K562 (cell line): ENCODE data around the gene SUMO3. TPM values are rescaled to one million over a fixed set of nuclear protein-coding genes. Genes with fewer than 3 reads are reported as not detected.
A peak's percentile ranks its signal among the peaks of the same experiment; 100 is the strongest.

Experiments used
- FOXK1 ChIP-seq: sonication (generic); formaldehyde crosslinking; IDR thresholded peaks from 2 replicates; pipeline ENCODE4 v1.8.0; 2022; ENCODE audit warnings: missing genetic modification reagents, mild to moderate bottlenecking, borderline replicate concordance
- HDAC8 ChIP-seq: fragments of 450-650 bp; IDR thresholded peaks from 2 replicates; pipeline ENCODE4 v1.6.1; 2016; ENCODE audit warnings: mild to moderate bottlenecking, missing genetic modification characterization, moderate library complexity, missing compliant biosample characterization
- JUN ChIP-seq, 2 experiments: sonication (generic) in 1 of 2; formaldehyde crosslinking in 1 of 2; IDR thresholded peaks; 2 replicates each; pipeline versions ENCODE4 v1.6.1 to v1.8.0; 2012 to 2022; ENCODE audit warnings: borderline replicate concordance in 2 of 2, mild to moderate bottlenecking in 2 of 2, improper control_type of control experiment in 1 of 2, low read depth in 1 of 2, low read length in 1 of 2, missing genetic modification reagents in 1 of 2
- KLF1 ChIP-seq: fragments of 450-650 bp; IDR thresholded peaks from 2 replicates; pipeline ENCODE4 v1.6.1; 2016; ENCODE audit warnings: missing genetic modification characterization, missing compliant biosample characterization
- NRF1 ChIP-seq, 2 experiments: fragments of 450-650 bp; IDR thresholded peaks in 1 of 2; conservative IDR thresholded peaks in 1 of 2; 2 replicates each; pipeline ENCODE4 v1.6.1; 2014; ENCODE audit warnings: mild to moderate bottlenecking in 2 of 2
- OTX1 ChIP-seq: fragments of 450-650 bp; formaldehyde crosslinking; IDR thresholded peaks from 2 replicates; pipeline ENCODE4 v1.4.0; 2022; ENCODE audit warnings: mild to moderate bottlenecking
- RCOR1 ChIP-seq, 2 experiments: IDR thresholded peaks; 2 replicates each; pipeline ENCODE4 v1.6.1; 2012; ENCODE audit warnings: low read depth in 2 of 2, low read length in 2 of 2, borderline replicate concordance in 1 of 2, improper control_type of control experiment in 1 of 2
- SOX6 ChIP-seq: fragments of 450-650 bp; IDR thresholded peaks from 2 replicates; pipeline ENCODE4 v1.6.1; 2014; ENCODE audit warnings: mild to moderate bottlenecking
- SRSF7 ChIP-seq: fragments of 200-400 bp; formaldehyde crosslinking; optimal IDR thresholded peaks from 2 replicates; pipeline ENCODE3; 2017; ENCODE audit warnings: mild to moderate bottlenecking, low read depth, low read length
- ZNF212 ChIP-seq: fragments of 450-650 bp; formaldehyde crosslinking; IDR thresholded peaks from 2 replicates; pipeline ENCODE4 v1.4.0; 2020; ENCODE audit warnings: mild to moderate bottlenecking
- polyA plus RNA-seq, 8 experiments: library from polyadenylated mRNA; depleted of rRNA in 4 of 8; stranded (reverse) in 5 of 8; unstranded in 3 of 8; fragments of >200 nt; fragmentation: Nextera tagmentation in 2 of 8; fragmentation: Illumina TruSeq in 1 of 8; extraction: Ambion mirVana in 2 of 8; extraction: Trizol in 1 of 8; gene quantifications; 2 replicates each; pipeline versions ENCODE4 v1.2.1 to v1.2.3, GENCODE V29; 2011 to 2014; ENCODE audit warnings: inconsistent platforms in 1 of 8, missing spikeins in 1 of 8
- total RNA-seq, 7 experiments: library from RNA; depleted of rRNA in 6 of 7; stranded (reverse); fragments of >200 nt in 6 of 7; fragmentation: Illumina TruSeq in 2 of 7; extraction: Trizol in 2 of 7; gene quantifications; 2 replicates each; pipeline versions ENCODE4 v1.2.1 to v1.2.3, GENCODE V29; 2011 to 2021; ENCODE audit warnings: low replicate concordance in 1 of 7
- TF ChIP-seq, protein P1 (sequence below): fragments of 450-650 bp; IDR thresholded peaks from 2 replicates; pipeline ENCODE4 v1.6.1; 2016; ENCODE audit warnings: mild to moderate bottlenecking, moderate library complexity
- TF ChIP-seq, protein P2 (sequence below): fragments of 250-450 bp; sonication (Bioruptor Pico); IDR thresholded peaks from 2 replicates; pipeline ENCODE4 v1.9.0; 2021; ENCODE audit warnings: mild to moderate bottlenecking
- TF ChIP-seq, protein P3 (sequence below): sonication (generic); formaldehyde crosslinking; IDR thresholded peaks from 2 replicates; pipeline ENCODE4 v1.8.1; 2023; ENCODE audit warnings: mild to moderate bottlenecking, missing genetic modification reagents

Gene SUMO3
- total and polyA plus RNA-seq, 9 of the 15 experiments (the other 6 are each of a cell fraction or from before 2014, with no cell fraction given), result 13.9 to 143 (median 113) TPM

DNA sequence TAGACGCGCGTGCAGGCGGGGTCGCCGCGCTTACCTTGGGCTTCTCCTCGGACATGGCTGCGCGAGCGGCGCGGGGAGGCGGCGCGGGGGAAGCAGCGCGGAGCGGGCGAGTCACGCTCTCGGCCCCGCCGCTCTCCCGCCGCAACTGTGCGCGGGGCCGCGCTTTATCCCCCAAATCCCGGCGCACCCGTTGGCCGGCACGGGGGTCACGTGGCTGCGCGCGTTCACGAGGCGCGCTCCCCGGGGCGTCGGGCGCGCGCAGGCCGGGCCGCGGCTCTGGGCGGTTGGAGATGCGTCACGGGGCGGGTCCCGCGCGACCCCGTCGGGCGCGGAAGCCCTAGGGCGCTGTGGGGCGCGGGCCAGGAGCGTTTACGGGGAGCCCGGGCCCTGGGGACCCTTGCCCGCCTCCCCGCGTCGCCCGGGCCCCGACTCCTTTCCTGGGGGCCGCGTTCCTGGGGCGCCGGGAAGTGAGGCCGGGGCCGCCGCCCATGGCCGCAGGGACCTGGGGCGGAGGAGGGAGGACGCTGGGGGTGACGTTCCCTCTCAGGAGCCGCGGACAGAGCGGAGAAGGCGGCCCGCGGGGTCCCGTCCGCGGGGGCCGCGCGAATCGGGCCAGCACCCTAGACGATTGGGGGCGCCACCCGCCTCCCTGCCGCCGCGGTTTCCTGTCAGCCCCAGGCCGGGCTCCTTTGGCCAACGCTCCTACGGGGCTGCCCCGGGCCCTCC lies at the start of gene SUMO3 (continued):
- TF ChIP-seq, protein P1, sequence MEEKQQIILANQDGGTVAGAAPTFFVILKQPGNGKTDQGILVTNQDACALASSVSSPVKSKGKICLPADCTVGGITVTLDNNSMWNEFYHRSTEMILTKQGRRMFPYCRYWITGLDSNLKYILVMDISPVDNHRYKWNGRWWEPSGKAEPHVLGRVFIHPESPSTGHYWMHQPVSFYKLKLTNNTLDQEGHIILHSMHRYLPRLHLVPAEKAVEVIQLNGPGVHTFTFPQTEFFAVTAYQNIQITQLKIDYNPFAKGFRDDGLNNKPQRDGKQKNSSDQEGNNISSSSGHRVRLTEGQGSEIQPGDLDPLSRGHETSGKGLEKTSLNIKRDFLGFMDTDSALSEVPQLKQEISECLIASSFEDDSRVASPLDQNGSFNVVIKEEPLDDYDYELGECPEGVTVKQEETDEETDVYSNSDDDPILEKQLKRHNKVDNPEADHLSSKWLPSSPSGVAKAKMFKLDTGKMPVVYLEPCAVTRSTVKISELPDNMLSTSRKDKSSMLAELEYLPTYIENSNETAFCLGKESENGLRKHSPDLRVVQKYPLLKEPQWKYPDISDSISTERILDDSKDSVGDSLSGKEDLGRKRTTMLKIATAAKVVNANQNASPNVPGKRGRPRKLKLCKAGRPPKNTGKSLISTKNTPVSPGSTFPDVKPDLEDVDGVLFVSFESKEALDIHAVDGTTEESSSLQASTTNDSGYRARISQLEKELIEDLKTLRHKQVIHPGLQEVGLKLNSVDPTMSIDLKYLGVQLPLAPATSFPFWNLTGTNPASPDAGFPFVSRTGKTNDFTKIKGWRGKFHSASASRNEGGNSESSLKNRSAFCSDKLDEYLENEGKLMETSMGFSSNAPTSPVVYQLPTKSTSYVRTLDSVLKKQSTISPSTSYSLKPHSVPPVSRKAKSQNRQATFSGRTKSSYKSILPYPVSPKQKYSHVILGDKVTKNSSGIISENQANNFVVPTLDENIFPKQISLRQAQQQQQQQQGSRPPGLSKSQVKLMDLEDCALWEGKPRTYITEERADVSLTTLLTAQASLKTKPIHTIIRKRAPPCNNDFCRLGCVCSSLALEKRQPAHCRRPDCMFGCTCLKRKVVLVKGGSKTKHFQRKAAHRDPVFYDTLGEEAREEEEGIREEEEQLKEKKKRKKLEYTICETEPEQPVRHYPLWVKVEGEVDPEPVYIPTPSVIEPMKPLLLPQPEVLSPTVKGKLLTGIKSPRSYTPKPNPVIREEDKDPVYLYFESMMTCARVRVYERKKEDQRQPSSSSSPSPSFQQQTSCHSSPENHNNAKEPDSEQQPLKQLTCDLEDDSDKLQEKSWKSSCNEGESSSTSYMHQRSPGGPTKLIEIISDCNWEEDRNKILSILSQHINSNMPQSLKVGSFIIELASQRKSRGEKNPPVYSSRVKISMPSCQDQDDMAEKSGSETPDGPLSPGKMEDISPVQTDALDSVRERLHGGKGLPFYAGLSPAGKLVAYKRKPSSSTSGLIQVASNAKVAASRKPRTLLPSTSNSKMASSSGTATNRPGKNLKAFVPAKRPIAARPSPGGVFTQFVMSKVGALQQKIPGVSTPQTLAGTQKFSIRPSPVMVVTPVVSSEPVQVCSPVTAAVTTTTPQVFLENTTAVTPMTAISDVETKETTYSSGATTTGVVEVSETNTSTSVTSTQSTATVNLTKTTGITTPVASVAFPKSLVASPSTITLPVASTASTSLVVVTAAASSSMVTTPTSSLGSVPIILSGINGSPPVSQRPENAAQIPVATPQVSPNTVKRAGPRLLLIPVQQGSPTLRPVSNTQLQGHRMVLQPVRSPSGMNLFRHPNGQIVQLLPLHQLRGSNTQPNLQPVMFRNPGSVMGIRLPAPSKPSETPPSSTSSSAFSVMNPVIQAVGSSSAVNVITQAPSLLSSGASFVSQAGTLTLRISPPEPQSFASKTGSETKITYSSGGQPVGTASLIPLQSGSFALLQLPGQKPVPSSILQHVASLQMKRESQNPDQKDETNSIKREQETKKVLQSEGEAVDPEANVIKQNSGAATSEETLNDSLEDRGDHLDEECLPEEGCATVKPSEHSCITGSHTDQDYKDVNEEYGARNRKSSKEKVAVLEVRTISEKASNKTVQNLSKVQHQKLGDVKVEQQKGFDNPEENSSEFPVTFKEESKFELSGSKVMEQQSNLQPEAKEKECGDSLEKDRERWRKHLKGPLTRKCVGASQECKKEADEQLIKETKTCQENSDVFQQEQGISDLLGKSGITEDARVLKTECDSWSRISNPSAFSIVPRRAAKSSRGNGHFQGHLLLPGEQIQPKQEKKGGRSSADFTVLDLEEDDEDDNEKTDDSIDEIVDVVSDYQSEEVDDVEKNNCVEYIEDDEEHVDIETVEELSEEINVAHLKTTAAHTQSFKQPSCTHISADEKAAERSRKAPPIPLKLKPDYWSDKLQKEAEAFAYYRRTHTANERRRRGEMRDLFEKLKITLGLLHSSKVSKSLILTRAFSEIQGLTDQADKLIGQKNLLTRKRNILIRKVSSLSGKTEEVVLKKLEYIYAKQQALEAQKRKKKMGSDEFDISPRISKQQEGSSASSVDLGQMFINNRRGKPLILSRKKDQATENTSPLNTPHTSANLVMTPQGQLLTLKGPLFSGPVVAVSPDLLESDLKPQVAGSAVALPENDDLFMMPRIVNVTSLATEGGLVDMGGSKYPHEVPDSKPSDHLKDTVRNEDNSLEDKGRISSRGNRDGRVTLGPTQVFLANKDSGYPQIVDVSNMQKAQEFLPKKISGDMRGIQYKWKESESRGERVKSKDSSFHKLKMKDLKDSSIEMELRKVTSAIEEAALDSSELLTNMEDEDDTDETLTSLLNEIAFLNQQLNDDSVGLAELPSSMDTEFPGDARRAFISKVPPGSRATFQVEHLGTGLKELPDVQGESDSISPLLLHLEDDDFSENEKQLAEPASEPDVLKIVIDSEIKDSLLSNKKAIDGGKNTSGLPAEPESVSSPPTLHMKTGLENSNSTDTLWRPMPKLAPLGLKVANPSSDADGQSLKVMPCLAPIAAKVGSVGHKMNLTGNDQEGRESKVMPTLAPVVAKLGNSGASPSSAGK, result peak; percentile 38
- TF ChIP-seq FOXK1, result no peak
- peak; percentile 94 for TF ChIP-seq HDAC8 (tag)
- peak in 1 of 2 experiments; percentile 88; a peak in 2 of 4 replicates for TF ChIP-seq NRF1 (conservative IDR thresholded peaks at IDR 0.05 in 1 of 2, IDR thresholded peaks at IDR 0.05 in 1 of 2)
- 0 out of 4 replicates have a peak, but pooled peaks of 1 of the 2 experiments have one; percentile 19 for TF ChIP-seq RCOR1 (IDR thresholded peaks at IDR 0.05; ENCODE audit: borderline replicate concordance in 1 of 2, low read depth in 2 of 2, low read length in 2 of 2)
- TF ChIP-seq ZNF212, result peak; percentile 5; the same call in 1 of the 2 replicates
- TF ChIP-seq, protein P2, sequence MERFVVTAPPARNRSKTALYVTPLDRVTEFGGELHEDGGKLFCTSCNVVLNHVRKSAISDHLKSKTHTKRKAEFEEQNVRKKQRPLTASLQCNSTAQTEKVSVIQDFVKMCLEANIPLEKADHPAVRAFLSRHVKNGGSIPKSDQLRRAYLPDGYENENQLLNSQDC (CRISPR knock-in tag), result no peak
- no peak; the same call in 1 of the 2 replicates for TF ChIP-seq JUN (IDR thresholded peaks at IDR 0.05; ENCODE audit: borderline replicate concordance, low read depth, low read length)
- no peak for TF ChIP-seq JUN (CRISPR knock-in tag; IDR thresholded peaks at IDR 0.05; ENCODE audit: borderline replicate concordance)
- peak; percentile 73; the same call in 1 of the 2 replicates for TF ChIP-seq OTX1 (CRISPR knock-in tag)
- TF ChIP-seq SRSF7, result no peak
- TF ChIP-seq SOX6, result peak; percentile 72
- TF ChIP-seq, protein P3, sequence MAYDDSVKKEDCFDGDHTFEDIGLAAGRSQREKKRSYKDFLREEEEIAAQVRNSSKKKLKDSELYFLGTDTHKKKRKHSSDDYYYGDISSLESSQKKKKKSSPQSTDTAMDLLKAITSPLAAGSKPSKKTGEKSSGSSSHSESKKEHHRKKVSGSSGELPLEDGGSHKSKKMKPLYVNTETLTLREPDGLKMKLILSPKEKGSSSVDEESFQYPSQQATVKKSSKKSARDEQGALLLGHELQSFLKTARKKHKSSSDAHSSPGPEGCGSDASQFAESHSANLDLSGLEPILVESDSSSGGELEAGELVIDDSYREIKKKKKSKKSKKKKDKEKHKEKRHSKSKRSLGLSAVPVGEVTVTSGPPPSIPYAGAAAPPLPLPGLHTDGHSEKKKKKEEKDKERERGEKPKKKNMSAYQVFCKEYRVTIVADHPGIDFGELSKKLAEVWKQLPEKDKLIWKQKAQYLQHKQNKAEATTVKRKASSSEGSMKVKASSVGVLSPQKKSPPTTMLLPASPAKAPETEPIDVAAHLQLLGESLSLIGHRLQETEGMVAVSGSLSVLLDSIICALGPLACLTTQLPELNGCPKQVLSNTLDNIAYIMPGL (CRISPR knock-in tag), result no peak; the same call in 1 of the 2 replicates
- TF ChIP-seq KLF1, result peak; percentile 95
